ENCODE measurements around the gene TMEM186.
"Not testable (repeated sequence)": the region's sequence is repeated elsewhere in the genome, so short reads cannot be mapped to it uniquely, and the experiment has no call there.

TMEM186 gene

GRCh38 chr16:8808009-8808408, 10.6 kb upstream of the TMEM186 start:
- H3K27ac ChIP-seq (ENCODE audit: poor library complexity, severe bottlenecking), result no peak overlapping the region
- H3K4me3 ChIP-seq (ENCODE audit: severe bottlenecking), result no peak overlapping the region
- no peak for ATAC-seq (ENCODE audit: low read depth)
- H3K4me1 ChIP-seq (ENCODE audit: insufficient read depth, poor library complexity, severe bottlenecking), result peaks cover 5% of the 10 kb centered on the region
- no peak for DNase-seq (ENCODE audit: low spot score)
- no peaks in the 10 kb centered on the region for H3K9me3 ChIP-seq (ENCODE audit: severe bottlenecking)
- TF ChIP-seq CTCF (IDR thresholded peaks at IDR 0.05; ENCODE audit: poor library complexity, severe bottlenecking), result no peak
- peaks cover 100% of the 10 kb centered on the region for H3K36me3 ChIP-seq (ENCODE audit: low read depth)
- H3K27me3 ChIP-seq (ENCODE audit: insufficient read depth, poor library complexity, severe bottlenecking), result no peaks in the 10 kb centered on the region

GRCh38 chr16:8807189-8807588, 9.8 kb upstream of the TMEM186 start:
- Histone ChIP-seq H3K27me3 (ENCODE audit: insufficient read depth, poor library complexity, severe bottlenecking) (no peaks in the 10 kb centered on the region), H3K4me3 (ENCODE audit: severe bottlenecking) (no peak overlapping the region), H3K9me3 (ENCODE audit: severe bottlenecking) (no peaks in the 10 kb centered on the region), H3K36me3 (ENCODE audit: low read depth) (peaks cover 100% of the 10 kb centered on the region), H3K27ac (ENCODE audit: poor library complexity, severe bottlenecking) (no peak overlapping the region), H3K4me1 (ENCODE audit: insufficient read depth, poor library complexity, severe bottlenecking) (peaks cover 5% of the 10 kb centered on the region)
- TF ChIP-seq CTCF (IDR thresholded peaks at IDR 0.05; ENCODE audit: poor library complexity, severe bottlenecking), result no peak
- ATAC-seq (ENCODE audit: low read depth), result no peak
- no peak for DNase-seq (ENCODE audit: low spot score)

- no peak for TF ChIP-seq CTCF (IDR thresholded peaks at IDR 0.05; ENCODE audit: poor library complexity, severe bottlenecking)
- peaks cover 100% of the 10 kb centered on the region for H3K36me3 ChIP-seq (ENCODE audit: low read depth)
- H3K27me3 ChIP-seq (ENCODE audit: insufficient read depth, poor library complexity, severe bottlenecking), result no peaks in the 10 kb centered on the region
- H3K4me1 ChIP-seq (ENCODE audit: insufficient read depth, poor library complexity, severe bottlenecking), result no peaks in the 10 kb centered on the region
- H3K27ac ChIP-seq (ENCODE audit: poor library complexity, severe bottlenecking), result no peak overlapping the region
- ATAC-seq (ENCODE audit: low read depth) (no peak), DNase-seq (ENCODE audit: low spot score) (no peak)
- H3K4me3 ChIP-seq (ENCODE audit: severe bottlenecking), result no peak overlapping the region
- H3K9me3 ChIP-seq (ENCODE audit: severe bottlenecking), result no peaks in the 10 kb centered on the region
These were observed 9.0 kb upstream of the TMEM186 start for GRCh38 chr16:8806272-8806983.

GRCh38 chr16:8804313-8804712, 6.9 kb upstream of the TMEM186 start:
- H3K27ac ChIP-seq (ENCODE audit: poor library complexity, severe bottlenecking), result no peak overlapping the region
- peaks cover 100% of the 10 kb centered on the region for H3K36me3 ChIP-seq (ENCODE audit: low read depth)
- ATAC-seq (ENCODE audit: low read depth), result no peak
- no peaks in the 10 kb centered on the region for H3K27me3 ChIP-seq (ENCODE audit: insufficient read depth, poor library complexity, severe bottlenecking)
- no peak for TF ChIP-seq CTCF (IDR thresholded peaks at IDR 0.05; ENCODE audit: poor library complexity, severe bottlenecking)
- H3K9me3 ChIP-seq (ENCODE audit: severe bottlenecking), result no peaks in the 10 kb centered on the region
- H3K4me1 ChIP-seq (ENCODE audit: insufficient read depth, poor library complexity, severe bottlenecking), result peaks cover 5% of the 10 kb centered on the region
- no peak overlapping the region for H3K4me3 ChIP-seq (ENCODE audit: severe bottlenecking)
- no peak for DNase-seq (ENCODE audit: low spot score)

- H3K4me3 ChIP-seq (ENCODE audit: severe bottlenecking); H3K9me3 ChIP-seq (ENCODE audit: severe bottlenecking); H3K27ac ChIP-seq (ENCODE audit: poor library complexity, severe bottlenecking); H3K27me3 ChIP-seq (ENCODE audit: insufficient read depth, poor library complexity, severe bottlenecking); DNase-seq (ENCODE audit: low spot score); ATAC-seq (ENCODE audit: low read depth): not testable (repeated sequence)
- Histone ChIP-seq H3K36me3 (ENCODE audit: low read depth) (peaks cover 100% of the 10 kb centered on the region), H3K4me1 (ENCODE audit: insufficient read depth, poor library complexity, severe bottlenecking) (peaks cover 10% of the 10 kb centered on the region)
These were observed 6.3 kb upstream of the TMEM186 start for GRCh38 chr16:8803733-8804132.
